Posterior cingulate gyrus (tissue), 11 donors: ENCODE data around the gene PSD4.

ENCODE experiments used
- DNase-seq, 10 donors: peaks; one replicate each; pipeline versions ENCODE4 v3.0.0 to v3.0.0-alpha.2; 2020 to 2021; ENCODE audit warnings: mixed read lengths in 3 of 10
- intact Hi-C: fragments of 100-400 bp; cut with DNase I; formaldehyde crosslinking; loops from one replicate; pipeline ENCODE4 v1.15.1; 2023

The PSD4 gene

GRCh38 chr2:113251118-113251517 lies 77.3 kb downstream of the PSD4 start:
- DNase-seq = no peak

GRCh38 chr2:113252047-113252590 lies 78.3 kb downstream of the PSD4 start:
- intact Hi-C loops = no loop called here
- DNase-seq = no peak

More at GRCh38 chr2:113251118-113251517, 77.3 kb downstream of the PSD4 start:
- intact Hi-C loops = no loop called here

GRCh38 chr2:113253453-113253852 lies 79.7 kb downstream of the PSD4 start:
- intact Hi-C loops = no loop called here
- no peak for DNase-seq

GRCh38 chr2:113255140-113256070 lies 81.6 kb downstream of the PSD4 start:
- intact Hi-C loops = no loop called here
- DNase-seq = no peak

GRCh38 chr2:113257516-113258264 lies 83.9 kb downstream of the PSD4 start:
- DNase-seq = no peak
- intact Hi-C loops = no loop called here

GRCh38 chr2:113258471-113259147 lies 84.8 kb downstream of the PSD4 start:
- intact Hi-C loops = no loop called here
- DNase-seq = no peak
